GM15510 (cell line): ENCODE data around the gene PFKP.

Source experiments
- POLR2A ChIP-seq: IDR thresholded peaks from 3 replicates; pipeline ENCODE4 v1.6.1; 2011; ENCODE audit warnings: borderline replicate concordance; ENCODE audit not compliant: insufficient read length; ENCODE audit errors: extremely low read depth

PFKP gene

GRCh38 chr10:3099291-3100092 lies 32.1 kb downstream of the PFKP start:
- no peak for TF ChIP-seq POLR2A

GRCh38 chr10:3100093-3100792 lies 32.9 kb downstream of the PFKP start:
- no peak for TF ChIP-seq POLR2A

- no peak for TF ChIP-seq POLR2A
Observed at GRCh38 chr10:3100856-3101640, 33.7 kb downstream of the PFKP start.

- TF ChIP-seq POLR2A, result no peak
Observed at GRCh38 chr10:3102720-3103427, 35.5 kb downstream of the PFKP start.

GRCh38 chr10:3103646-3104045 lies 36.3 kb downstream of the PFKP start:
- no peak for TF ChIP-seq POLR2A

GRCh38 chr10:3104251-3104918 lies 37.0 kb downstream of the PFKP start:
- TF ChIP-seq POLR2A, result no peak

- TF ChIP-seq POLR2A, result no peak
Observed at GRCh38 chr10:3105166-3105565, 37.8 kb downstream of the PFKP start.

GRCh38 chr10:3105905-3106304 lies 38.6 kb downstream of the PFKP start:
- TF ChIP-seq POLR2A, result no peak

GRCh38 chr10:3106928-3107425 lies 39.6 kb downstream of the PFKP start:
- TF ChIP-seq POLR2A, result no peak

- TF ChIP-seq POLR2A, result no peak
Observed at GRCh38 chr10:3107426-3107961, 40.1 kb downstream of the PFKP start.

GRCh38 chr10:3108033-3108432 lies 40.7 kb downstream of the PFKP start:
- TF ChIP-seq POLR2A, result no peak

GRCh38 chr10:3108575-3109105 lies 41.3 kb downstream of the PFKP start:
- TF ChIP-seq POLR2A, result no peak

- TF ChIP-seq POLR2A, result no peak
Observed at GRCh38 chr10:3109196-3109595, 41.8 kb downstream of the PFKP start.
